ENCODE data around the gene IL17C. TPM values are rescaled to one million over a fixed set of nuclear protein-coding genes. Genes with fewer than 3 reads are reported as not detected.

IL17C gene
- total and polyA plus RNA-seq, 9 of the 15 experiments (the other 6 are each of a cell fraction or from before 2014, with no cell fraction given), result not detected

- FAIRE-seq (no peak), DNase-seq (ENCODE audit: extremely low read depth in 1 of 4, low spot score in 3 of 4) (peak; percentile 93 to 97 (median 96)), ATAC-seq (peak; percentile 95)
- H3K27ac ChIP-seq (ENCODE audit: extremely low read depth, low read depth, low read length), result peak within 1 kb of the TSS; percentile 95
- H3K27me3 ChIP-seq (ENCODE audit: control insufficient read depth in 2 of 2, insufficient read depth in 2 of 2, low read length in 2 of 2), result no peaks in the 10 kb centered on the region
- intact Hi-C loops (cut with micrococcal nuclease) (no loop called here), in situ Hi-C loops (cut with MboI) (no loop called here)
- H4K20me1 ChIP-seq (replicated peaks; ENCODE audit: control insufficient read depth, insufficient read depth, low read length), result peaks cover 3% of the 10 kb centered on the region; the same call in 1 of the 2 replicates
- peak within 1 kb of the TSS; percentile 84 for H3K4me3 ChIP-seq
- peaks cover 11 to 92% of the 10 kb centered on the region in 2 experiments; a peak in 4 of 5 replicates for H3K4me1 ChIP-seq (replicated peaks in 1 of 2; ENCODE audit: control insufficient read depth in 2 of 2, insufficient read depth in 2 of 2, low read length in 2 of 2)
- H3K9ac ChIP-seq (ENCODE audit: insufficient read depth in 1 of 2, low read depth in 2 of 2, low read length in 2 of 2), result peak within 1 kb of the TSS; percentile 73 to 97
- H3K9me3 ChIP-seq (replicated peaks; ENCODE audit: control insufficient read depth, insufficient read depth, low read depth, low read length), result no peaks in the 10 kb centered on the region
- H3K4me2 ChIP-seq (ENCODE audit: insufficient read depth, low read length), result peak within 1 kb of the TSS; percentile 92
- H2AFZ ChIP-seq (ENCODE audit: low read depth, low read length), result peak within 1 kb of the TSS; percentile 61
- H3K9me1 ChIP-seq (ENCODE audit: control insufficient read depth, insufficient read depth, low read length), result no peaks in the 10 kb centered on the region
- CTCF ChIA-PET (ENCODE audit: low intra/inter-chr PET ratio), result no interaction called here
- POLR2A ChIA-PET, result interaction anchor here (1.8 to 2.7 kb wide), 2 partner anchors 11 to 14 kb away, joined by 7 to 13 read pairs; no protein-coding TSS in a partner anchor
- H3K36me3 ChIP-seq (ENCODE audit: control insufficient read depth, insufficient read depth, low read length), result peaks cover 67% of the 10 kb centered on the region; the same call in 2 of the 3 replicates
- 0% methylated on average over 39 of the region's 41 CpGs for WGBS (ENCODE audit: insufficient coverage, low coverage, missing lambda C conversion rate)
- no TSS peak for BruUV-seq (replicated peaks)
- peaks cover 33% of the 10 kb centered on the region for H3K79me2 ChIP-seq (ENCODE audit: control insufficient read depth, insufficient read depth, low read length)
- no peak for TF ChIP-seq CREBBP (IDR thresholded peaks at IDR 0.05; ENCODE audit: low read depth, low read length)
- no peak for TF ChIP-seq ZBTB1 (CRISPR knock-in tag; IDR thresholded peaks at IDR 0.05; ENCODE audit: borderline replicate concordance, low read depth)
- TF ChIP-seq PTBP1 (IDR thresholded peaks at IDR 0.05; ENCODE audit: low read depth, low read length), result 0 out of 2 replicates have a peak, but pooled peaks have one; percentile 18
- TF ChIP-seq EWSR1 (IDR thresholded peaks at IDR 0.05; ENCODE audit: borderline replicate concordance, low read depth, partially characterized antibody), result no peak
- TF ChIP-seq ZNF263 (CRISPR knock-in tag; IDR thresholded peaks at IDR 0.05; ENCODE audit: borderline replicate concordance), result 0 out of 2 replicates have a peak, but pooled peaks have one; percentile 45
- TF ChIP-seq CTBP1 (IDR thresholded peaks at IDR 0.05; ENCODE audit: borderline replicate concordance), result no peak
- TF ChIP-seq FOXM1 (IDR thresholded peaks at IDR 0.05; ENCODE audit: low read depth), result no peak
- no peak for TF ChIP-seq FOXM1 (CRISPR knock-in tag; IDR thresholded peaks at IDR 0.05; ENCODE audit: low read depth)
- no peak for TF ChIP-seq NR4A1 (CRISPR knock-in tag; IDR thresholded peaks at IDR 0.05)
- TF ChIP-seq NR4A1 (tag; IDR thresholded peaks at IDR 0.05), result no peak
- TF ChIP-seq RAD51 (IDR thresholded peaks at IDR 0.05; ENCODE audit: borderline replicate concordance, low read depth), result no peak
- no peak for TF ChIP-seq E2F8 (IDR thresholded peaks at IDR 0.05; ENCODE audit: low read depth, partially characterized antibody)
- no peak for TF ChIP-seq MAFF (IDR thresholded peaks at IDR 0.05; ENCODE audit: low read length)
- 0 out of 2 replicates have a peak, but pooled peaks have one; percentile 36 for TF ChIP-seq ZNF124 (CRISPR knock-in tag; IDR thresholded peaks at IDR 0.05)
- TF ChIP-seq FIP1L1 (IDR thresholded peaks at IDR 0.05; ENCODE audit: low read depth, low read length, poor library complexity, severe bottlenecking), result peak; percentile 45
- peak; percentile 84; the same call in 1 of the 2 replicates for TF ChIP-seq PHF8 (IDR thresholded peaks at IDR 0.05; ENCODE audit: borderline replicate concordance, low read length)
- TF ChIP-seq, protein P1, sequence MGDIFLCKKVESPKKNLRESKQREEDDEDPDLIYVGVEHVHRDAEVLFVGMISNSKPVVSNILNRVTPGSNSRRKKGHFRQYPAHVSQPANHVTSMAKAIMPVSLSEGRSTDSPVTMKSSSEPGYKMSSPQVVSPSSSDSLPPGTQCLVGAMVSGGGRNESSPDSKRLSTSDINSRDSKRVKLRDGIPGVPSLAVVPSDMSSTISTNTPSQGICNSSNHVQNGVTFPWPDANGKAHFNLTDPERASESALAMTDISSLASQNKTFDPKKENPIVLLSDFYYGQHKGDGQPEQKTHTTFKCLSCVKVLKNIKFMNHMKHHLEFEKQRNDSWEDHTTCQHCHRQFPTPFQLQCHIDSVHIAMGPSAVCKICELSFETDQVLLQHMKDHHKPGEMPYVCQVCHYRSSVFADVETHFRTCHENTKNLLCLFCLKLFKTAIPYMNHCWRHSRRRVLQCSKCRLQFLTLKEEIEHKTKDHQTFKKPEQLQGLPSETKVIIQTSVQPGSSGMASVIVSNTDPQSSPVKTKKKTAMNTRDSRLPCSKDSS (IDR thresholded peaks at IDR 0.05; ENCODE audit: low read depth, partially characterized antibody), result no peak
These were observed 12.4 kb downstream of the IL17C start, which contains the start of gene CYBA for GRCh38 chr16:88650749-88651275. Gene CYBA (minus strand): TSS chr16:88651053. CDS start chr16:88651013, 40 bp downstream.

Data from K562 (cell line).